Activated naive CD4-positive, alpha-beta T cell treated with anti-CD3 and anti-CD28 coated beads, Interleukin-2, amount 50 U/mL, for 24 hours (primary cell): ENCODE results near the gene GDF7.

Experiments
- H3K27ac Mint-ChIP-seq: one replicate; pipeline ENCODE4 v1.8.0; 2021; ENCODE audit warnings: mild to moderate bottlenecking, mixed read lengths
- H3K27me3 Mint-ChIP-seq: one replicate; pipeline ENCODE4 v1.8.0; 2021; ENCODE audit warnings: mixed read lengths
- H3K36me3 Mint-ChIP-seq: one replicate; pipeline ENCODE4 v1.8.0; 2021; ENCODE audit warnings: mixed read lengths
- H3K4me1 Mint-ChIP-seq: one replicate; pipeline ENCODE4 v1.8.0; 2021; ENCODE audit warnings: mixed read lengths
- H3K4me3 Mint-ChIP-seq: one replicate; pipeline ENCODE4 v1.8.0; 2021; ENCODE audit warnings: mild to moderate bottlenecking, mixed read lengths
- H3K9me3 Mint-ChIP-seq: one replicate; pipeline ENCODE4 v1.8.0; 2021; ENCODE audit warnings: mixed read lengths

The GDF7 gene

DNA sequence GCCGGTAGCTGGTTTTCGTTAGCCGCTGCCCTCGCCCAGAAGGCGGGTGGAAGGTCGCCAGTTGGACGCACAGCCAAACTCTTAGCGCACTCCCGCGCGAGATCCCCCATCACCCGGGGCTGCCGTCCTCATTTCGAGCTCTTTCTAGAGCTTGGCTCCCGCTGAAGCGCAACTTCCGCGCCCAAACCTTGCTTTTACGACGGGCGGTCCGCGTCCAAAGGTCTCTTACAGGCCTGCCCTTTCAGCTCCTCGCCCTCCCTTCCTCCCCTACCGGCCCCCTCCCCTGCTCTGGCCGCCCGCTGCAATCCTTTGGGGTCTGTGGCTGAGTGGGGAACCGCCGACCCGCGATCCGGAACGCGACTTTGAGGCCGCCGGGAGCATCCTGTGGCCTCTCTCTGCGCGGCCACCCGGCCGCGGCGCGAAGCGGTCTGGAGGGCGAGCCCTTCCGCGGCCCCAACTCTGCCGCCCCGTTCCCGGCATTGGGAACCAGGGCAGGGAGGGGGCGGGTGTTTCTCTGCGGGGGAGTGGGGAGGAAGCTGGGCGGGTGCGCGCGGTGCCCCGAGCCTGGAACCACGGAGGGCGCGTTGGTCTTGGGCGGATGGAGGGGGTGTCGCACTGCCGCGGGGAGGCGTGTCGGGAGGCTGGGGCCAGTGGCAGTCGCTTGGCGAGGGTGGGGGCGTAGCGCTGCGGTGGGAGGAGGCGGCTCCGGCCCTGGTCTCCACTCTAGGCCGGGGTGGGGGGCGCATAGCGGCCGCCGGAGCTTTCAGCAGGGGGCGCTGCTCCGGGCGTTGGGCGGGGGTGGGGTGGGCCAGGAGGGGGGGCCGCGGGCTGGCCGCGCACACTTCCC lies at the start of gene GDF7:
Gene GDF7, plus strand, starts transcription at position 841 of the 847 bp plus-strand sequence. CDS start 96 bp downstream, outside the sequence.
- Mint-ChIP-seq H3K27ac (no peak within 1 kb of the TSS), H3K27me3 (peaks cover 32% of the 10 kb centered on the region), H3K4me1 (peaks cover 12% of the 10 kb centered on the region), H3K4me3 (peak within 1 kb of the TSS; percentile 81), H3K36me3 (no peaks in the 10 kb centered on the region), H3K9me3 (no peaks in the 10 kb centered on the region)

- no peaks in the 10 kb centered on the region for H3K27me3 Mint-ChIP-seq
- no peaks in the 10 kb centered on the region for H3K9me3 Mint-ChIP-seq
- H3K4me1 Mint-ChIP-seq = no peaks in the 10 kb centered on the region
- H3K4me3 Mint-ChIP-seq = no peak overlapping the region
- no peak overlapping the region for H3K27ac Mint-ChIP-seq
- H3K36me3 Mint-ChIP-seq = peaks cover 5% of the 10 kb centered on the region
Measured at GRCh38 chr2:20617892-20618467, 49.0 kb upstream of the GDF7 start.

DNA sequence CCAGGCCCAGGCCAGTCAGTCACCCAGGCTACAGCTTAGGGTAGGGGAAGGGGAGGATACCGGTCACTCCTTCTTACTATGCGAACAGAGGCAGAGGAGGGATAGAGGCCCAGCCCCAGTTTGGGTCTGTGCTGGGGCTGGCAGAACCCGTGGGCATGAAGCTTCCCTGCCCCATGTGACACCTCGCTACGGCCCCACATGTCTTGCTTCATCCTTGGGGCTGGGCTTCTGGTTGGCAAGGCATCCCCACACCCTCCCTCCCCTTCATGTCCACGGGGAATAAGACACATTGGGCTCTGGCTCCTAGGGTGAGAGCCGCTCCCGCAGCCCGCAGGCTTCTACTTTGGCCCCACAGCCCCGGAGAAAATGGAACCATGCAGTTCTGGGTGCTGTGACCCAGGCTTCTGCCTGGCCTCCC lies 48.5 kb upstream of the GDF7 start:
- no peaks in the 10 kb centered on the region for H3K27me3 Mint-ChIP-seq
- no peaks in the 10 kb centered on the region for H3K9me3 Mint-ChIP-seq
- no peak overlapping the region for H3K27ac Mint-ChIP-seq
- H3K4me3 Mint-ChIP-seq = no peak overlapping the region
- H3K36me3 Mint-ChIP-seq = peaks cover 5% of the 10 kb centered on the region
- no peaks in the 10 kb centered on the region for H3K4me1 Mint-ChIP-seq

DNA sequence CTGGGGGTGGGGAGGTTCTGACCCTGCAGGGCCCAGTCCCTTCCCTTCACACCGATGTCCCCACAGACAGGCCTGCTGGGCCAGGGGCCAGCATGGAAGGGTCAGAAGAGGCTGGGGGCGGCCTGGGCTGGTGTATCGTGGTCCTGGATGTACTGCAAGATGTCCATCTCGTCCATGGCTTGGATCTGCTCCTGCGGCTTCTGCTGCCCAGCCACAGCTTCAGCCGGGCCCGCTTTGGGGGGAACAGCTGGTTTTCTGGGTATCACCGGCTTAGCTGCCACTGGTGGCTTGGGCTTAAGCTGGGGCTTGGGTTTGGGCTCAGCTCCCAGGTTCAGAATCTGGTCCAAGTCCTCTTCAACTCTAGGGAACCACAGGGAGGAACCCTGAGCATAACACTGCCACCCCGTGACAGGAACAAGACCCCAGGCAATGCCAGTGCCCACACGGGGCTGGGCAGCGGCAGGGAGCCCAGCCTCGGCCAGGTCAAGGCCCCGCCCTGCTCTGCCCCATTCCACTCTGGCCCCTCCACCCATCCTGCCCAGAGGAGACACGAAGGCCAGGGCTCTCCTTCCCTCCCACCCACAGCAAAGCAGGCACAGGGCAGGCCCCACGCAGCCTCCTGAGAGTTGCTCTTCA lies 47.9 kb upstream of the GDF7 start:
- Mint-ChIP-seq H3K4me3 (no peak overlapping the region), H3K9me3 (no peaks in the 10 kb centered on the region), H3K4me1 (no peaks in the 10 kb centered on the region), H3K27me3 (no peaks in the 10 kb centered on the region), H3K27ac (no peak overlapping the region), H3K36me3 (peaks cover 3% of the 10 kb centered on the region)

DNA sequence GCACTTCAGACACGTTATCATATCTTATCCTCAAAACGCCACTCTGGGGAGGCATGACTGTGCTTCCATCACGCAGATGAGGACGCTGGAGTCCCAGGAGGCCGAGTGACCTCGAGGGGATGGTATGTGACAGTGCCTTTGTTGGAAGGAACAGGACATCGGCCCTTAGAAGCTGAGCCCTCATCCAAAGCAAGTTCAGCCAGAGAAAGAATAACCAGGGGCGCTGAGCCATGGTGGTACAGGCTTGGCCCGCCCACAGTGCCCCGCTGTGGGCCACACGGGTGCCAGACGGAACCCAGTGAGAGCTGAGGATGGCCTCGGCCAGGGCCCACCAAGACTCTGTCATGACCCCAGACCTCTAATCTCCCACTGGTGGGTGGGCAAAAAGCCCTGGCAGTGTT lies 47.3 kb upstream of the GDF7 start:
- no peaks in the 10 kb centered on the region for H3K4me1 Mint-ChIP-seq
- H3K4me3 Mint-ChIP-seq = no peak overlapping the region
- no peaks in the 10 kb centered on the region for H3K9me3 Mint-ChIP-seq
- no peak overlapping the region for H3K27ac Mint-ChIP-seq
- H3K27me3 Mint-ChIP-seq = no peaks in the 10 kb centered on the region
- peaks cover 3% of the 10 kb centered on the region for H3K36me3 Mint-ChIP-seq

- H3K36me3 Mint-ChIP-seq = peaks cover 3% of the 10 kb centered on the region
- H3K27me3 Mint-ChIP-seq = no peaks in the 10 kb centered on the region
- H3K9me3 Mint-ChIP-seq = no peaks in the 10 kb centered on the region
- no peaks in the 10 kb centered on the region for H3K4me1 Mint-ChIP-seq
- H3K27ac Mint-ChIP-seq = no peak overlapping the region
- no peak overlapping the region for H3K4me3 Mint-ChIP-seq
Measured at GRCh38 chr2:20620271-20620681, 46.7 kb upstream of the GDF7 start.

- no peak overlapping the region for H3K4me3 Mint-ChIP-seq
- no peaks in the 10 kb centered on the region for H3K4me1 Mint-ChIP-seq
- no peak overlapping the region for H3K27ac Mint-ChIP-seq
- H3K27me3 Mint-ChIP-seq = no peaks in the 10 kb centered on the region
- no peaks in the 10 kb centered on the region for H3K9me3 Mint-ChIP-seq
- peaks cover 3% of the 10 kb centered on the region for H3K36me3 Mint-ChIP-seq
Measured at GRCh38 chr2:20620696-20621365, 46.1 kb upstream of the GDF7 start.

DNA sequence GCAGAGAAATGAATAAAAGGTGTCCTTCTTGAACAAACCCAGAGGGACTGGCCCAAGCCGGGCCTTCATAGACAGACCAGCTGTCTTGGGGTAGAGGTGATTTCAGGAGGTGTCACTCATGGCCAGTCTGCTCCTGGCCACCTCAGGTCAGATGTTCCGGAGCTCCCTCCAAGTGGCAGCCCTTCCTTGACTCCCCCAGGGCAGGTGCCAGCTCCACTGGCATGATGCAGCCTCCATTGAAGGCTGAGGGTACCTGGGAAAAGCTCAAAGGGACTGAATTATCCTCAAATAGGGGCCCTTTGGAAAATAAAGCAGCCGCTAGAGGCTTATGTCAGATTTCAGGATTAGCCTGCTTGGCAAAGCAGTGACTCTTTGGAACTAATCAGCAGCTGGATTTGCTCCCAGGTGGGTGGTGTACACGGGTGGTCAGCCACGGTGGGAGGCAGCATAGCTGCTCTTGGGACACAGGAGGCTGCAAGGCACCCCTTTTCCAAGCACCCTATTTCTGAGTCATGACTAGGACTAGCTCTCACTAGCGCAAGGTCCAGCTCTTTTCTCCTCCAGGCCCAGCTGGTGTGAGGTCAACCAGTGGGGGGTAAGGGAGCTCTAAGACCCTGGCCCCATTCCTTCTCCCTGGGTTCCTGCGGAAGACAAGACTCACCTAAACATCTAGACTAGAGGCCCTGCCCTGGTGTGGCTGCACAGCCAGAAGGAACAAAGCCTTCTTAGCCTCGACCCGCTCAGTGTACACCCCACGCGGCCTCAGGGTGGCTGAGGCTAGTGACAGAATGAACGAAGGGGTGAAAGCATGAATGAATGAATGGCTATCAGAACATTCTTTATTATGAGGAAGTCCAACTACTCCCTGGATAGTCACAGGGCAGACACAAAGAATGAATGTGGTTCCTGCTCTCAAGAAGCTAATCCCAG lies 45.3 kb upstream of the GDF7 start:
- Mint-ChIP-seq H3K4me3 (no peak overlapping the region), H3K4me1 (no peaks in the 10 kb centered on the region), H3K27ac (no peak overlapping the region), H3K27me3 (no peaks in the 10 kb centered on the region), H3K9me3 (no peaks in the 10 kb centered on the region), H3K36me3 (peaks cover 3% of the 10 kb centered on the region)

DNA sequence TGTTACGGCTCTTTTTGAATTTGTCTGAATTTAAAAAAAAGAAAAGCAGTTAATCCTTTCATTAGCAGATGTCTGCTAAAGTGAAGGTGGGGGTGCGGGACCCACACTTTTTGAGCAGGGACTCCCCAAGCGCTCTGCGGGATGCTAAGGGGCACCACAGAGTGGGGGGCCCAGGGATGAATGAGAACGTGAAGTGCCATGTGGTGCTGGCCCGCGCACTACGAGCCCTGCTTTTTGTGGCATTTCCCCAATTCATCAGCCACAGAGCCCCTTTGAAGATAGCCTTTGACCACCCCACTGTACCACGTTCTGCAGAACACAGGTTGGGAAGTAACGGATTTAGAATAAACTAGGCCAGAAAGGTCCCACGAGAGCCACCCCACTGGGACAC lies 44.7 kb upstream of the GDF7 start:
- H3K27ac Mint-ChIP-seq = no peak overlapping the region
- H3K9me3 Mint-ChIP-seq = no peaks in the 10 kb centered on the region
- H3K4me1 Mint-ChIP-seq = no peaks in the 10 kb centered on the region
- no peak overlapping the region for H3K4me3 Mint-ChIP-seq
- H3K36me3 Mint-ChIP-seq = peaks cover 3% of the 10 kb centered on the region
- H3K27me3 Mint-ChIP-seq = no peaks in the 10 kb centered on the region

DNA sequence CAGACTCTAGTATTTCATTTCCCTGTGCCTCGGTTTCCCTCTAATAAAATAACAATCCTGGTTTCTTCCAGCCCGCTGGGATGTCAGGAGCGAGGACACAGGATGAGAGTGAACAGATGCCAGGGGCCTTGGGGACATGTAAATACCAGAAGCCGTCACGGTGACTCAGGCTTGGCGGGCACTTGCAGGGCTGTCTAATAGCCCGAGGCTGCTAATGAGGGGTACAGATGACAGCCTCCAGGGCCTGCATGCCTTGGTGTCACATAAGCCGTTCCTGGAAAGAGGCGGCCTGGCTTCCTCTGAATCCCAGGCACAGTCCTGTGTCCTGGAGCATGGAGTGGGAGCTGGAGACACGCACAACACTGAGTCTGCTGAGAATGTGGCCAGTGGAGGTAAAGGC lies 44.2 kb upstream of the GDF7 start:
- Mint-ChIP-seq H3K9me3 (no peaks in the 10 kb centered on the region), H3K36me3 (peaks cover 3% of the 10 kb centered on the region), H3K4me3 (no peak overlapping the region), H3K27me3 (no peaks in the 10 kb centered on the region), H3K27ac (no peak overlapping the region), H3K4me1 (no peaks in the 10 kb centered on the region)

DNA sequence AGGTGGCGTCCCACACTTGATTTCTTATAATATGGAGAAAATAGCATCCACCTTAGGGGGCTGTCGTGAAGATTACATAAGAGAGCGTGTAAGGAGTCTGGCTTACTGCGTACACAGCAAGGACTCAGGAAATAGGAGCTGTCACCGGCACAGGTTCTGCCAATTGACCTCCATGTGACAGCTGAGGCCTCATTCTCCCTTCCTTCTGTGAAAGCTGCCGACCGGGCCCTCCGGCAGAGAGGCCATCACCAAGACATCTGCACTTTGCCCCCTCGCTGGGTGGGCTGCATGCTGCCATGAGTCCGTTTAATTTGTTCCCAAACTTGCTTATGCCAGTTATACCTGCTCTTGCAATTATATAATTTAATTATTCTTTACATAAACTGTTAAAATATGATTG lies 43.7 kb upstream of the GDF7 start:
- Mint-ChIP-seq H3K27ac (no peak overlapping the region), H3K27me3 (no peaks in the 10 kb centered on the region), H3K9me3 (no peaks in the 10 kb centered on the region), H3K36me3 (peaks cover 3% of the 10 kb centered on the region), H3K4me1 (no peaks in the 10 kb centered on the region), H3K4me3 (no peak overlapping the region)

DNA sequence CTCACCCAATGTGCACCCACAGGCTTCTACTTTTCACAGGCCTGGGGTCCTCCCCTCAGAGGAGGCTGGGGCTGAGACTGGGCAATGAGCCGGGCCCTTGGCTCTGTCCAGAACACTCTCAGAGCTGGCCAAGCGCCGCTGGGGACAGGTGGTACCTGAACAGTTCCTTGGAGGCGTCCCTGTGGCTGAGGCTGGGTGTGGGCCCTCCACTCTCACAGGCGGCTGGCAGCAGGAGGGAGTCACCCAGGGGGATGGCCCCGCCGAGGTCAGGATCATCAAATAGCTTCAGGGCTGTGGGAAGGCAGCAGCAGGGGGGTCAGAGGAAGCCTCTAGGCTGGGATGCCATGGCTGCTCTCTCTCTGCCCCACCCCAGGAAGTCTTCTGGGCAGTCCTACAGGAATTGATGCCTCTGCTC lies 43.2 kb upstream of the GDF7 start:
- Mint-ChIP-seq H3K4me3 (no peak overlapping the region), H3K27me3 (no peaks in the 10 kb centered on the region), H3K4me1 (no peaks in the 10 kb centered on the region), H3K36me3 (peaks cover 3% of the 10 kb centered on the region), H3K9me3 (no peaks in the 10 kb centered on the region), H3K27ac (no peak overlapping the region)

- H3K27ac Mint-ChIP-seq = no peak overlapping the region
- no peaks in the 10 kb centered on the region for H3K9me3 Mint-ChIP-seq
- no peak overlapping the region for H3K4me3 Mint-ChIP-seq
- H3K36me3 Mint-ChIP-seq = peaks cover 3% of the 10 kb centered on the region
- no peaks in the 10 kb centered on the region for H3K27me3 Mint-ChIP-seq
- no peaks in the 10 kb centered on the region for H3K4me1 Mint-ChIP-seq
Measured at GRCh38 chr2:20624156-20624883, 42.6 kb upstream of the GDF7 start.

GRCh38 chr2:20624884-20625485 lies 42.0 kb upstream of the GDF7 start:
- H3K27ac Mint-ChIP-seq = no peak overlapping the region
- no peaks in the 10 kb centered on the region for H3K4me1 Mint-ChIP-seq
- H3K4me3 Mint-ChIP-seq = no peak overlapping the region
- H3K36me3 Mint-ChIP-seq = peaks cover 3% of the 10 kb centered on the region
- H3K27me3 Mint-ChIP-seq = no peaks in the 10 kb centered on the region
- H3K9me3 Mint-ChIP-seq = no peaks in the 10 kb centered on the region
